HPDE6-E6E7 (cell line): ENCODE measurements around the gene RIT2.
"Not testable (repeated sequence)": the region's sequence is repeated elsewhere in the genome, so short reads cannot be mapped to it uniquely, and the experiment has no call there.

ENCODE experiments used
- DNase-seq: peaks from one replicate; pipeline ENCODE4 v3.0.0; 2011; ENCODE audit warnings: missing footprints; ENCODE audit errors: extremely low spot score

Gene RIT2

DNA sequence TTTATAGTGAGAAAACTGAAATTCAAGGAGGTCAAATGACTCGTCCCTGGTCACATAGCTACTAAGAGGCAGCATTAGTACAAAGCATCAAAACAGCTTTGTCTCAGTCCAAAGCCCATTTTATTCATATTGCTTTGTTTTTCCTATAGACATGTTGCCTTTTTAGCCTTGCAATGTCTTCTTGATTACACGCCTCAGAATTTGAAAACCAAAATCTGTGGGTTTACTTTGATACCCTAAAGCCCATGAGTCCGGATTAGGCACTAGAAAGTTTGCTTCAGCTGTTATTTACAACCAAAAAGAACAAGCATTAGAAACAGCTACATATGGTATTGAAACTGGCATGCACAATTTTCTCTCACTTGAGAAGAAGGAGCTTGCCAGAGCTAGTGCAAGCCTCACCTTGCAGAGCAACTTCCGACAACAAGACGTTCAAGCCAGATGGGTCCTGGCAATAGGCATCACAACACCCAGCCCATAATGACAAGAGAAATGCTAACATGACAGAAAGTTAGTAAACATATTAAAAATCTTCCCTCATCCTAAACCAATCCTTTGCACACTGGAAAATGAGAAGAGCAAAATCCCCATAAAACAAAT lies 276.8 kb downstream of the RIT2 start:
- DNase-seq, result no peak

DNA sequence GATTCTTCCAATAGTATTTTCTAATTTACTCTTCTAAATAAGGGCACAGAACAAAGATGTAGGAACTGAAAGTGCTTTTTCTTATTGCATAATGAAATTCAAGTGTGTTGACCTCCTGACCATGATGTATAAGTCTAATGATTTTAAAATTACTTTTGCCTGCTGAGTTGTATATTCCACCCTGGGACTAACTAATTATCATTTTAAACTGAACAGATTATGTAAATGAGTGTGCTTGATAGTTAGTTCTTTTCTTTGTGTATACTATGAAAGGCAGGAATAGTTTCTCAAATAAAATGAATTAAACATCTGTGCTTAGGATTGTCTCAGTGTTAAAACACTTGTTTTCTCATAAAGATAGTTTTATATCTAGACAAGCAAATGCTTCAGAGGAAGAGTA lies 284.5 kb downstream of the RIT2 start:
- DNase-seq, result no peak

DNA sequence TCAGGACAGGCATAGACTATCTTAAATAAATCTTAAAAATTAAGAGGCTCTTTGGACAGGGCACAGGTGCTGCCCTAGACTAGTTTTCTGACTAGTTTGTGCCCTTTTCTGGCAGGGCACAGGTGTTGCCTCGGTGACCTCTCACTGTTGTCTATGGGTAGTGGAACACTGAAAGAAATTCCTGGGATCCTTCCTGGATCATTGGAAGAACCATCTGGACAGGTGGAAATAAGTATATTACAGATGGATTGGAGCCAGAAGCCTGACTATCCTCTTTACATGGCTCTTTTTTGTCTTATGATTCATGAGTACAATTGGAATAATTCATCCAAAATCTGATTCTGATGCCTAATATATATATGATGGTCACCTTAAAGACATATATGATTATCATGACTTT lies 286.6 kb downstream of the RIT2 start:
- DNase-seq, result no peak

DNA sequence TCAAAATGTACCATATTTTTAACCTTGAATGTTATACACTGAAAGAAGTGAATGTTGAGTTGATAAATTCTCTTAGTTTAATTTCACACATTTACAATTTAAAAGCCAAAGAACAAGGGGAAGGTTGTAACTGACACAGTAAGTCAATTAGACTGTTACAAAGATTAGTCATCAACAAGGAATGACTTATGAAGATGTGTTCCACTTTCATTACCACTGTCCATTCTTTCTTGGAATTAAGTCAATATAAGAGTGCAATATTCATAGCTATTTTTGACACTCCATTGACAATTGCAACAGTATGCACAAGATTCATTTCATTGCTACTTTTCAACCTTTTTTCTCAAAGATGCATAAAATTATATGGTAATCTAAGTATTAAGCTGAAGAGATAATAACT lies 291.3 kb downstream of the RIT2 start:
- DNase-seq, result no peak

DNA sequence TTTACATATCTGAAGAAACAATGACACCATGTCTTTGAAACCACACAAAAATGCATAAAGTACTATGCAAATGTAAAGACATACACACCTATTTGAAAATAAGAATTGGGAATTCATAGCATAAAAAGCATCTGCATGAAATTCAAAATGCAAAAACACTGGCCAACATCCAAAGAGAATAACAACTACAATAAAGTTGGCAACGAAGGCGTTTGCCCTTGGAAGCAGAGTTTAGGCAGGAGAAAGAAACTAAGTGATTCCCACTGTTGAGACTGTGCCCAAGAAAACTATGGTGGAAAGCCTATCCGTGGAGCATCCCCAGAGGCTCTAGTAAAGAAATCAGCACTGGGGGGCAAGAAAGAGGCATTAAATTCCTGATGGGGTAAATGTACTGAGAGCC lies 292.8 kb downstream of the RIT2 start:
- DNase-seq, result no peak

DNA sequence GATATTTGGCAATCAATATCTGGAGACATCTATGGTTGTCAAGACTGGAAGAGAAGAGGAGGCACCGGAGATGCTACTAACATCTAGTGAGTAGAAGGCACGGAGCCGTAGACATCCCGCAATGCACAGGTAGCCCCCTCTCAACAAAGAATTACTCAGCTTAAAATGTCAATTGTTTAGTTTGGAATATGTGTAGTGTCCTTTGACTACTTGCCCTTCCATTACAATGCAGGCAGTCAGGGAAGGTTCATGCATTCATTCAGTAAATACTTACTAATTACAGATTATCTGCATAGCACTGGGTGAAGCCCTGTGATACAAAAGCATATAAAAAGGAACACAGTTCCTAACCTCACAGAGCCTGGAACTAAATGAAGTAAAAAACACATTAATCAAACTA lies 294.0 kb downstream of the RIT2 start:
- no peak for DNase-seq

GRCh38 chr18:42814618-42815017 lies 300.9 kb downstream of the RIT2 start:
- no peak for DNase-seq

- DNase-seq, result no peak
These were observed 301.3 kb downstream of the RIT2 start for GRCh38 chr18:42814184-42814583.

DNA sequence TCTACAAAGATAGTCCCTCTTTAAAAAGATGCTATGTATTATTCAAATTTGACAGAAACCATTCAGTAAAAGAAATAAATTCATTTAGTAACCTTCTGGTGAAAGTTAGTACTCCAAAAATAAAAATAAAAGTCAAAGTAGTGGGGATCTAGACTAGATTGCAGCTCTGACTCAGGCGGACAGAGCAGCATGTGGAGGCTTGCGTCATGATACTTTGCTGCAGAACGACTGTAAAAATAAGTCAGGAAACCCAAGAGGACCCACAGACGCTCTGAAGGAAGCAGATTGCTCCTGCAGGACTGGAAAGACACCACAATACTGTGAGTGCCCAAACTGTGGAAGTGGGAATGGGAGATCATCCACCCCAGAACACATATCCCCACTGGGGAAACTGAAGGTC lies 301.9 kb downstream of the RIT2 start:
- no peak for DNase-seq

GRCh38 chr18:42807887-42808286 lies 307.6 kb downstream of the RIT2 start:
- no peak for DNase-seq

GRCh38 chr18:42801706-42802105 lies 313.8 kb downstream of the RIT2 start:
- DNase-seq, result no peak

DNA sequence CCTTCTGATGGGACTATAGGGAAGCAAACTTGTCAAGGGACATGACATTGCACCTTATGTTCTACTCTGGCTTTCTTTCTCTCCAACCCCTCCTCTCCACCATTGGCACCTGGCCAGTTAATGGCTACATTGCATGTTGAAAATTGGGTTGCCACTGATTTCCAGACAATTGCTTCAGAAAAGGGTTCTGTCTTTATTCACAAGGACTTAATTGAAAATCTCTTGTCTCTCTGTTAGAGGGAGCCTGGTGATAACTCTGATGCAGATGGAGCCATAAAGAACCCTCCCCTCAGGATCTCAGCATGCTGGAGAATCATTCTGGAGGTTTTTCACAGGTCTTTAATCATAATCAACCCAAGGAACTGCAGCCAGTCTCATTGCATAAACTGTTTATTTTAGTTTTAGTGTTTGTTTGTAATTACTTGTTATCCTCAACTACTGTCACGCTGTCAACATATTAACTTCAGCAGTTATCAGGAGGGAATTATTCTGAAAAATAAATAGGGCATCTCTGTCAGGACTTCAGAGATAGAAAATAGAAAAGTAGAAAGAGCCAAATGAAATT lies 316.8 kb downstream of the RIT2 start:
- DNase-seq, result no peak

DNA sequence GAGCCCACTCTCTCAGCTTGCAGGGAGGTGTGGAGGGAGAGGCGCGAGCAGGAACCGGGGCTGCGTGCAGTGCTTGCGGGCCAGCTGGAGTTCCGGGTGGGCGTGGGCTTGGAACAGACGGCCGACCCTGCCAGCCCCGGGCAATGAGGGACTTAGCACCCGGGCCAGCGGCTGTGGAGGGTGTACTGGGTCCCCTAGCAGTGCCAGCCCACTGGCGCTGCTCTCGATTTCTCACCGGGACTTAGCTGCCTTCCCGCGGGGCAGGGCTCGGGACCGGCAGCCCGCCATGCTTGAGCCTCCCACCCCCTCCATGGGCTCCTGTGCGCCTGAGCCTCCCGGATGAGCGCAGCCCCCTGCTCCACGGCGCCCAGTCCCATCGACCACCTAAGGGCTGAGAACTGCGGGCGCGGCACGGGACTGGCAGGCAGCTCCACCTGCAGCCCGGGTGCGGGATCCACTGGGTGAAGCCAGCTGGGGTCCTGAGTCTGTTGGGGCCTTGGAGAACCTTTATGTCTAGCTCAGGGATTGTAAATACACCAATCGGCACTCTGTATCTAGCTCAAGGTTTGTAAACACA lies 320.2 kb downstream of the RIT2 start:
- not testable (repeated sequence) for DNase-seq

GRCh38 chr18:42792731-42793130 lies 322.8 kb downstream of the RIT2 start:
- no peak for DNase-seq

DNA sequence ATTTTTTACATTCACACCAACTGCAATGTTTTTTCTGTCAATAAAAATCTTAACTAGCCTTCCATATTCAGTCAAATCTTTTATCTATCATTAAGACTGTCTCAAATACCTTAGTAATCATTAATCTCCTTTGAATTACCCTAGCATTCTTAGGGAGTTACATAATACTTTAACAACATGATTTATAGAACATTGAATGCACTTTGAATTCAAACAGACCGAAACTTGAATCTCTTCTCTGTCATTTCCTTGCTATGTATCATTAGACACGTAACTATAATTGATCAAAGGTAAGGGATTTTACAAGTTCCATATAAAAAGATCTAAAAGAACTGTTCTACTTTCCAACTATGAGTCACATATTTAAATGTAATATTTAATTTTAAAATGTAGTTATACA lies 330.9 kb downstream of the RIT2 start:
- DNase-seq, result no peak

DNA sequence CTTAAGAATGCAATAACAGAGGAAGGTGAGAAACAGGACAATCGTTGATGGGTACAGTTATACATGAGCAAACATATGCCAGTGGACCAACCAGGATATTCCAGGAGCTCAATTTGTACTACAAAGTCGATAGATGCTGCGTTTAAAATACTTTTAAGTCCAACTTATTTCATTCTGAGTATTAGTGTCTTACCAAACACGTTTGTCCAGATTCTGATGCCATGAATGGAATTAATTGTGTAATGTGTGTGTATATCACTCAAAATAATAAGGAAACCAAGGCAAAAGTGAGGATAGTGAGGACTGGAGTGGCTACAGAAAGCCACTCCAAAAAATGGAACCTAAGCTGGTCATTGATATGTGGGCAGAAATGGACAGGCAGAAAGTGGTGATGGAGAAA lies 332.6 kb downstream of the RIT2 start:
- no peak for DNase-seq

- DNase-seq, result no peak
These were observed 334.1 kb downstream of the RIT2 start for GRCh38 chr18:42781298-42781815.

DNA sequence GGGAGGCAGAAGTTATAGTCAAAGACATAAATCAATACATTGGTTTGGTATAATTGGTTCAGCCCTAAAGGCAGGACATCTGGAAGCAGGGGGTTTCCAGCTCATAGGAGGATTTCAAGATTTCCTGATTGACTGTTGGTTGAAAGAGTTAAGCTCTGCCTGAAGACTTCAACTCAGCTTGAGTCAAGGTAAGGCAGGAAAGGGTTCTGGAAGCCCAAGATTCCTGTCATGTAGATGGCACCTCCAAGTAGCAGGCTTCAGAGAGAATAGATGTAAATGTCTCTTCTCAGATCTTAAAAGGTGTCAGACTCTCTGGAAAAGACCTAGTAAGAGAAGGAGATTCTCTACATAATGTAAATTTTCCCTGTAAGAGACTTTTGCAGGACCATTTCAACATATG lies 335.3 kb downstream of the RIT2 start:
- no peak for DNase-seq

GRCh38 chr18:42778445-42779042 lies 336.9 kb downstream of the RIT2 start:
- DNase-seq, result no peak

DNA sequence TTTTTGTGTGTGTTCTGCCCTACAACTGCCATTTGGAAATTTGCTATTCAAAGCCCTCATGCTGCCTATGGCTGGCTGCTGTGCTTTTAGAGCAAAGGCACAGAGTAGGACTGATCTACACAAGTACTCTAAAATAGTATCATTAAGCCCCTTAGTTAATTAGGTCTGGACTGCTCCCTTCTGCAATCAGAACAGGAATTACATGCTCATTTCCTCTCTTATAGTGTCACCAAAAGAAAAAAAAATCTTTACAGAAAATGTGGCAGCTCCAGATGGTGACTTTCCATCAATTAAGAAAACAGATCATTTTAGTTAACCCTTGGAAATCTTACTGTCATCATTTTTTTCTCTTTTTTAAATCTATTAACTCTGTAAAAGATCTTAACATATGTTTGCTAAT lies 337.5 kb downstream of the RIT2 start:
- no peak for DNase-seq

DNA sequence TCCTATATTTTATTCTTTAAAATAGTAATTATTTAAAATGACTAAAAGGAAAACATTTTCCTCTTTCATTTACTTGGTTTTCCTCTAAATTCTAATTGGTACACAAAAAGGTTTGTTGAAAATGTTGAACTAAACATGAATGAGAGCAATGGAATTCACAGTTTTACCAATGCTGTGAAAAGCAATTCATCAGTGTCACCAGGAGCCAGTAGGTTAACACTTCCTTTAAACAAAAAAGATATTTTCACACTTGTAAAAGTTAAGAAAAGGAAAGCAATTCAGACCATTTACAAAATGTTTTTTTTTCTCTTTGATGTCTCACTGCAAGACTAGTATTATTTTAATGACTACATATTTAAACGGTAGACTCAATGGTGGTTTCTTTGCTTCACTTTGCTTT lies 341.6 kb downstream of the RIT2 start:
- no peak for DNase-seq

DNA sequence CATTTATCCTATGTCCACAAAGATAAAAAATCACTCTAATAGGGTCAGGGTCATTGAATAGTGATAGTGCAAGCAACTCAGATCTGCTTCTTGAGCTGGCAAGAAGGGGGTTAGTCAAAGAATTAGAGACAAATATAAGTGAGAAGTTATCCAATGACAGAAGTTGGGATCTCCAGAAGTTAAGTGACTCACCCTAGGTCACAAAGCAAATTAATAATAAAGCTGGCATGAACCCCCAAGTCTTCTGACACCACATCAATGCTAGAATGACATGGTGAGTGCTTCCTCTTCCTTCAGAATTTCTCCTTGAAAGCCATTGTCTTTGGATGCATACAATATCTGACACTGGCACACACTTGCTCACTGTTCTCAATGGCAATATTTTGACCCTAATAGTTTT lies 343.5 kb downstream of the RIT2 start:
- no peak for DNase-seq

DNA sequence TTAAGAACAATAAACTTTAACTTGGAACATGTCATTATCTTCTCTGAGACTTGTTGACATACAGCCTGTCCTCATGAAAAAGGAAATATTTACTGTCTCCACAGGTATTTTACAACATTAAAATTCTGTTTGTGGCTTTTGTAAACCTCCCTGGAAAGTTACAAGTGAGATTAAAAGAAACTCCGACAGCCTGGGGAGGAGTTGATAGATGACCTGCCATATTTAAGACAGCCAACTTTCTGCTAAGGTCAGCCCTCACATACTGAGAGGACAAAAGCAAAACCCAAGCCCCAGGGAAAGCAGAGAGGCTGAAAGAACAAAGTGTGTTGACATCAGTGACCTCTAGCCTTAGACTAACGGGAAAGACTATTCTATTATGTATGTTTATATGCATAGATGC lies 350.2 kb downstream of the RIT2 start:
- DNase-seq, result no peak
